Stimulated activated CD4-positive, alpha-beta T cell treated with anti-CD3 and anti-CD28 coated beads, Interleukin-2, amount 100 ng/mL, for 24 hours (primary cell): ENCODE data around the gene IFI30.

ENCODE experiments used
- DNase-seq, 2 donors: peaks; one replicate each; pipeline ENCODE4 v3.0.0-alpha.2; 2020

The IFI30 gene

GRCh38 chr19:18173572-18174288, at the start of gene IFI30:
IFI30 (plus strand) TSS chr19:18173813; CDS start chr19:18173842, 29 bp downstream.
- DNase-seq, result peak; percentile 69 to 76

- DNase-seq, result no peak
Measured at GRCh38 chr19:18123819-18124218, 49.8 kb upstream of the IFI30 start.

GRCh38 chr19:18126097-18126496, 47.5 kb upstream of the IFI30 start:
- no peak for DNase-seq

GRCh38 chr19:18128044-18128443, 45.6 kb upstream of the IFI30 start:
- DNase-seq, result no peak

- DNase-seq, result no peak
Measured at GRCh38 chr19:18128805-18129204, 44.8 kb upstream of the IFI30 start.

DNA sequence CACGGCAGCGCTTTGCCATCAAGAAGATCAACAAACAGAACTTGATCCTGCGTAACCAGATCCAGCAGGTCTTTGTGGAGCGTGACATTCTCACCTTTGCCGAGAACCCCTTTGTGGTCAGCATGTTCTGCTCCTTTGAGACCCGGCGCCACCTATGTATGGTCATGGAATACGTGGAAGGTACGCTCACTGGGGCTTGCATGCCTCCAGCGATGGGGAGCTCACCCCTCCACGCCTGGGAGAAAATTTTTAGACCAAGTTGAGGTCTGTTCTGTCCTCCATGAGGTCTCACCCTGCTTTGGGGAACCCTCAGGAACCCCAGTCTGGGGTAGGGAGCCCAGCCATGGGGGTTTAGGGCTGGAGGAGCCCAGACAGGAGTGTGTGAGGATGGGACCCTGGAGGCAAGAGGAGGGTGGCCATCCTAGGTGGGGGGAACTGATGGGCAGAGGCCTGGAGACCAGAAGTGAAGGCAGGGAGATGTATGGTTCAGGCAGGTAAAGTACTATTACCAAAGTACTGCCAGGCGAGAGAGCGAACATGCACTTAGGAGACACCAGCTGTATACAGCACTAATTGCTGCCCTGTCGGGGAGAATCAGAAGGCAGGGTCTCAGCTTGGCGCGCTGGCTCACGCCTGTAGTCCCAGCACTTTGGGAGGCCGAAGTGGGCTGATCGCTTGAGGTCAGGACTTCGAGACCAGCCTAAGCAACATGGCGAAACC, 42.9 kb upstream of the IFI30 start:
- no peak for DNase-seq

DNA sequence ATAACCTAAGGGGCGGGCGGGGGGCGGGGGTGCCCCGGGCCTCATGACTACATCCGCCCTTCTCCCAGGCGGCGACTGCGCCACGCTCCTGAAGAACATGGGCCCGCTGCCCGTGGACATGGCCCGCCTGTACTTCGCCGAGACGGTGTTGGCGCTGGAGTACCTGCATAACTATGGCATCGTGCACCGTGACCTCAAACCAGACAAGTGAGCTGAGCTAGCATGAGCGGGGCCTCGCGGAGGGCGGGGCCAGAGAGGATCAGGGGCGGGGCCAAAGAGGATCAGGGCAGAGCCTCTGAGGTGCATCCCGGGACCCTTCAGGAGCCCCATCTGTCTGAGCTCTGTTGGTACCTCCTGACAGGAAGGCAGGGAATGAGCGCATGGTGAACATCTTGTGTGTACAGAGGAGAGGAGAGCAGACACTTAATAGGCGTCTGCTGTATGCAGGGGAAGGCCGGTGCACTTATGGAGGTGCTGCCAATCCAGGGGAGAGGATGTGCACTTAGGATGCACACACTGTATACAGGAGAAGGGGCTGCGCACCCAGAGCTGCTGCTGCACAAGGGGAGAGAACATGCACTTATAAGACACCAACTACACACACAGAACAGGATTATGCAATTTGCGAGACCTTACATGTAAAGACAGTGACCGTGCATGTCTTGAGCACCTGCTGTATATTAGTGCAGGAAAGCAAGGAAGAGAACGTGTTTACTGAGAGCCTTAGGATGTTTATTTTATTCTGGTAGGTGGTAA, 41.6 kb upstream of the IFI30 start:
- no peak for DNase-seq

- DNase-seq, result no peak
Measured at GRCh38 chr19:18135712-18136584, 37.7 kb upstream of the IFI30 start.

GRCh38 chr19:18137242-18137641, 36.4 kb upstream of the IFI30 start:
- DNase-seq, result no peak

DNA sequence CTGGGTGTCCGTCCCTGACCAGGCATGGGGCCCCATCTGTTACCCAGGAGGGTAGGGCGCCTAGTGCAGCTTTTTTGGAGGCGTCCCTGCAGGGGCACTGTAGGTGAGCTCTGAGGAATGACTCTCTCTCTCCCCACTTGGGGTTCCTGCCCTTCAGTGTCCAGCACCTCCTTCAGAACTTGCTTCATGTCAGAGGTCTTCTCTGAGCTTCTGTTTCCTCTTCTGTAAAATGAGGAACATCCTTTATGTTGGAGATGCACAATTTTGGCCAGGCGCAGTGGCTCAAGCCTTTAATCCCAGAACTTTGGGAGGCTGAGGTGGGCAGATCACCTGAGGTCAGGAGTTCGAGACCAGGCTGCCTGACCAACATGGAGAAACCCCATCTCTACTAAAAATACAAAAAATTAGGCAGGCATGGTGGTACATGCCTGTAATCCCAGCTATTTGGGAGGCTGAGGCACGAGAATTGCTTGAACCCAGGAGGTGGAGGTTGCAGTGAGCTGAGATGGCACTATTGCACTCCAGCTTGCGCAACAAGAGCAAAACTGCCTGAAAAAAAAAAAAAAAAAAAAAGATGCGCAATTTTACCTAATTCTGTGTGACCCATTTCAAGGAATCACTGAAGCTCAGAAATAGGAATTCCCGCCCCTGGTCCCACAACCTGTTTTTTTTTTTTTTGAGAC, 35.8 kb upstream of the IFI30 start:
- no peak for DNase-seq

DNA sequence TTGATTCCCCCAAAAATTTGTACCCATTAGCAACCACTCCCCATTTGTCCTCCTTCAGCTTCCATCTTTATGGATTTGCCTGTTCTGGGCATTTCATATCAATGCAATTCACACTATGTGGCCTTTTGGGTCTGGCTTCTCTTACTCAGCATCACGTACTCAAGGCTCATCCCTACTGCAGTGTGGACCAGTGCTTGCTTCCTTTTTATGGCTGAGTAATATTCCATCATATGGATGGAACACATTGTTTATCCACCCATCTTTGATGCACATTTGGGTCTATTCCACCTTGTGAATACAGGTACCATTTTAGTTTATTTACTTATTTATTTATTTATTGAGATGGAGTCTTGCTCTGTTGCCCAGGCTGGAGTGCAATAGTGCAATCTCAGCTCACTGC, 33.1 kb upstream of the IFI30 start:
- no peak for DNase-seq

DNA sequence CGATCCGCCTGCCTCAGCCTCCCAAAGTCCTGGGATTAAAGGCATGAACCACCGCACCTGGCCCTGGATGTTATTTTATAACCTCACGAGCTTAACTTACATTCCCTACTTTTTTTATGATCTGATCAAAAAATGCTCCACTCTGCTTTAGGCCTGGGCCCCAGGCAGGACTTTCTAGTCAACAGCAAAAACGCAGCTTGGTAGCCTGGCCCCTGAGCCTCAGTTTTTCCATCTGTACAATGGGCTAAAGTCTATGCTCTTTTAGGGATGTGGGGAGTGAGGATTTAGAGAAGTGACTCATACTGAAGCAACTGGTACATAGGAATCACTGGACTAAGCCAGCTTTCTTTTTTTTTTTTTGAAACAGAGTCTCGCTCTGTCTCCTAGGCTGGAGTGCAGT, 32.6 kb upstream of the IFI30 start:
- no peak for DNase-seq

- DNase-seq, result no peak
Measured at GRCh38 chr19:18143902-18144301, 29.7 kb upstream of the IFI30 start.

- no peak for DNase-seq
Measured at GRCh38 chr19:18144361-18144760, 29.3 kb upstream of the IFI30 start.

DNA sequence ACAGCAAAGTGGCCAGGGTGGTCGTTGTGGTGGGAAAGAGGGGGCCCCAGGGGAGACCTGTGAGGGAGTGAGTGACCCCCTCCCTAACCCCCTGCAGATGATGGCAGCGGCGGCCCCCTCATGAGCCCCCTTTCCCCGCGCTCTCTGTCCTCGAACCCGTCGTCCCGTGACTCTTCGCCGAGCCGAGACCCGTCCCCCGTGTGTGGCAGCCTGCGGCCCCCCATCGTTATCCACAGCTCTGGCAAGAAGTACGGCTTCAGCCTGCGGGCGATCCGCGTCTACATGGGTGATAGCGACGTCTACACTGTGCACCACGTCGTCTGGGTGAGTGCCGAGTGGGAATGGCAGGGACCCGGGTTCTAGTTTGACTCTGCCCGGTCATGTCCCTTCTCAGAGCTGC, 28.7 kb upstream of the IFI30 start:
- no peak for DNase-seq

DNA sequence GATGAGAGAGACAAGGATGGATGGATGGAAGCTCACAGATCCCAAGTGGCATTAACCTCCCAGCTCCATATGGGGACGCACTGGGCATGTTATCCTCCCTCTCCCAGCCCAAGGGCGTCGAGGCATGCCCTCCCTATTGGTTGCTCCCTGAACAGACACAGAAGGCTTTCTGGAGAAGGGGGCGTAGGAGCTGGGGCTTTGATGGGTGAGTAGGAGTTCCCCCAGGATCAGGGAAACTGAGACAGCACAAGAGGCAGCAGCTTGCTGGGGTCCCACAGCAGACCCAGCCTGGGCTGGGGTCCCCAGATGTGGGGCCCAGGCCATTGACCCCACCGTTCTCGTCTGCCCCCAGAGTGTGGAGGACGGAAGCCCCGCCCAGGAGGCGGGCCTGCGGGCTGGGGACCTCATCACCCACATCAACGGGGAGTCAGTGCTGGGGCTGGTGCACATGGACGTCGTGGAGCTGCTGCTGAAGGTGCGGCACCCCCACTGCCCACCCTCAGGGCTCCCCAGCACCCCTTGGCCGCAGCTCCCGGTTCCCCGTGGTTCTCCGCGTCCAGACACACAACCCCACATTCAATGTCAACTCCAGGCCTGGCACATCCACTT, 28.1 kb upstream of the IFI30 start:
- DNase-seq, result no peak

DNA sequence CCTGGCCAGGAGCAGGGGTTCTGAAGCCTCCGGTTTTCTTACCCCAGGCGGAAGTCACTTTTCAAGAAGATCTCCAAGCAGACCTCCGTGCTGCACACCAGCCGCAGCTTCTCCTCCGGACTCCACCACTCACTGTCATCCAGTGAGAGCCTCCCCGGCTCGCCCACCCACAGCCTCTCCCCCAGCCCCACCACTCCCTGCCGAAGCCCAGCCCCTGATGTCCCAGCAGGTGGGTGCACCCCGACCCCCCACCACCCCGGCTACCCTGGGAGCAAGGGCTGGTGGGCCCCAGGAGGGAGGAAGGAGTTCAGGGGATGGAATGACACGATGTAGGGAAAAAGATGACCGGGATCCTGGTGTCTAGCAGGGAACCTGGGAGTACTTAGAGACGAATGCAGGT, 26.2 kb upstream of the IFI30 start:
- DNase-seq, result no peak

DNA sequence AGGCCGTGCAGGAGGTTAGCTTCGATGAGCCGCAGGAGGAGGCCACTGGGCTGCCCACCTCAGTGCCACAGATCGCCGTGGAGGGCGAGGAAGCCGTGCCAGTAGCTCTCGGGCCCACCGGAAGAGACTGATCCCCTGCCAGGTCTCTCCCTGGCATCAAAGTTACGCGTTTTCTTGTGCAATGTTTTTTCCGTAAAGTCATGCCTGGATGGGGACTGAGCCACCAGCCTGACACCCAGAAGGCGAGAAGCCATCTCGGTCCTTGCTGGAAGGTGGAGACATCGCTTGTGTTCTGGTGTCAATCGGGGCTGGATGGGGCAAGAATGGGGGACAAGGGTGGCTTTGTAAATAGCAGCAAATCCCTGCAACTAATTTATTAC, 24.0 kb upstream of the IFI30 start:
- no peak for DNase-seq

DNA sequence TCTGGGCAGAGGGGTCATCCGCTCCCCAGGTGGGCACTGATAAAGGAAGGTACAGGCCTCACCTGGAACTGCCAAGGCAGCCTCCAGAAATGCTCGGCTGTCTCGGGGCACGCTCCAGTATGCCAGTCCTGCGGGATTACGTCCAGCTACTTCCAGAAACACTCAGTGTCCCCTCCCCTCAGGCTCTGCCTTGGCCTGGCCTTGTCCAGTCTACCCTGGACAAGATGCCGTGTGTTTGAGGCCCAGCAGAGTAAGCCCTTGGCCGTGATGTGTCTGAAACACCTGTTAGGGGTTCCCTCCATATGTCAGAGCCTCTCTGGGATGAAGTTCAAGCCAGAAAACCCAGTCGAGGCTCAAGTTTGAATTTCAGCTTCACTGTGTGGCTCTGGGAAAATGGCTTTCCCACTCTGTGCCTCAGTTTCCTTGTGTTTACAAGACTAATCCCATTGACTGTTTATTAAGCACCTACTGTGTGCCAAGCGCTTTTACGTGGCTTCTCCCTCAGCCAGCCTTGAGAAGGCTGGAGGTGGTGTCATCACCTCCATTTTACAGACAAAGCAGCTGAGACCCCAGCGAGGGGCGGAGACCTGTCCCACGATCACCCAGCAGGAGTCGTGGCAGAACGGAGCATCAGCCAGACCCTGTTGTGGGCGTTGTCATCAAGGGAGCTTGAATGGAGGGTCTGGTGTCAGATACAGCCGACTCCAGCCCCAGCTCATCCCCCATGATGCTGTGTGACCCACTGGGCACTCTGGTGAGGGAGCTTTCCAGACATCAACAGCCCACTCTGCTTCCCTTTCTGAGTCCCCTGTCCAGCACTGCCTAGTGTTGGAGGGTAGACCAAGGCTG, 22.6 kb upstream of the IFI30 start:
- no peak for DNase-seq

DNA sequence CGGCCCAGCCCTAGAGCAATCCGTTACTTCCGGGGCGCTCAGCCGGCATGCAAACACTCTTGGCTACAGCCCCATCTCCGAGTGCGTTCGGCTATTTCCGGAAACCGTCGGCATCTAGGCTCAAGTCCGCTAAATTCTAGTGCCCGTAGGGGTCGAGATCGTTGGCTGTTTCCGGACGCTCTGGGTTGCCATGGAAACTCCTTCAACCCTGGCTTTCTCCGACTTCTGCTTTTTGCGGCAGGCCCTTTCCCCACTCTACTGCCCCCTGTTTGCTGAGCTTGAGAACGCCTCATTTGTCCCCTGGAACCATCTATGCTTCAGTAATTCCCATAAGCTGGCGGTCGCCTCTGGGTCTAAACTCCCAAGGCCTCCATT, 21.2 kb upstream of the IFI30 start:
- DNase-seq, result peak; percentile 98 to 99
